Ovary (tissue), 9 donors: ENCODE data around the gene CNNM2. TPM values are rescaled to one million over a fixed set of nuclear protein-coding genes. Genes with fewer than 3 reads are reported as not detected.
A peak's percentile ranks its signal among the peaks of the same experiment; 100 is the strongest.

Source experiments
- DNase-seq, 5 donors: peaks; one replicate each; pipeline ENCODE4 v3.0.0-alpha.2; 2019 to 2020
- H3K27ac ChIP-seq, 2 donors: fragments of 200-600 bp; one replicate each; pipeline versions ENCODE4 v1.5.1 to v1.8.0; 2019 to 2022
- H3K27me3 ChIP-seq: fragments of 200-600 bp; one replicate; pipeline ENCODE4 v1.8.0; 2022
- H3K36me3 ChIP-seq: fragments of 200-600 bp; sonication (generic); one replicate; pipeline ENCODE4 v1.5.1; 2019
- H3K4me1 ChIP-seq: one replicate; pipeline ENCODE4 v1.8.1; 2013; ENCODE audit warnings: mild to moderate bottlenecking, moderate library complexity; ENCODE audit not compliant: insufficient read depth
- H3K4me3 ChIP-seq: fragments of 200-600 bp; sonication (generic); one replicate; pipeline ENCODE4 v1.5.1; 2017
- H3K9me3 ChIP-seq, 2 donors: fragments of 200-600 bp in 1 of 2; sonication (generic) in 1 of 2; one replicate each; pipeline versions ENCODE4 v1.5.1 to v1.8.1; 2013 to 2019; ENCODE audit warnings: mild to moderate bottlenecking in 1 of 2, moderate library complexity in 1 of 2
- EP300 ChIP-seq: sonication (generic); formaldehyde crosslinking; IDR thresholded peaks from one replicate; pipeline ENCODE4 v1.6.1; 2017; ENCODE audit warnings: antibody characterized with exemption
- POLR2A ChIP-seq: fragments of 450-650 bp; IDR thresholded peaks from one replicate; pipeline ENCODE4 v1.6.1; 2017; ENCODE audit warnings: antibody characterized with exemption, mild to moderate bottlenecking, moderate library complexity
- WGBS, 3 donors: extraction: QIAGEN DNeasy Blood & Tissue Kit in 1 of 3; methylation state at CpG; one replicate each; pipeline versions ENCODE4 v1.1.5 to v1.1.7; 2013 to 2017; 5-methylcytosine and 5-hydroxymethylcytosine counted together
- intact Hi-C, 4 donors: fragments of 100-400 bp; cut with DNase I; formaldehyde crosslinking; loops; one replicate each; pipeline versions ENCODE4 v1.11.0 to v1.15.1; 2022 to 2023
- polyA plus RNA-seq, 2 donors: library from polyadenylated mRNA; stranded (reverse); fragments of 200-250 nt in 1 of 2; fragments of 350-450 nt in 1 of 2; fragmentation: Illumina TruSeq in 1 of 2; extraction: RNeasy Lipid Tissue Mini Kit (QIAGEN cat#74804) in 1 of 2; gene quantifications; one replicate each; pipeline ENCODE4 v1.2.3, GENCODE V29; 2013 to 2014
- total RNA-seq, 7 donors: library from RNA; depleted of rRNA in 2 of 7; stranded (reverse); fragments of >200 nt in 2 of 7; fragmentation: NEBNext Ultra II Directional in 3 of 7; extraction: Animal tissue kit (Norgen Biotek cat#: 25700) in 3 of 7; gene quantifications; one replicate each; pipeline versions ENCODE4 v1.1.0 to v1.2.4, GENCODE V29; 2016 to 2023
- TF ChIP-seq, protein P1 (sequence below), 3 donors: fragments of 450-650 bp in 2 of 3; fragments of 200-600 bp in 1 of 3; IDR thresholded peaks; one replicate each; pipeline versions ENCODE4 v1.5.1 to v1.8.0; 2016 to 2022; ENCODE audit warnings: antibody characterized with exemption in 3 of 3, mild to moderate bottlenecking in 1 of 3
- donor health status: DM: no; HTN: no; CAD: no; lungs with moderate emphysema.
- donor health status: DM: no; HTN: no; CAD: no.
- donor health status: Bipolar disorder and iron deficiency.
- donor health status: DM: yes; HTN: yes; CAD: no.
- donor health status: DM: no; HTN: no; CAD: no.
- donor health status: DM: yes; HTN: yes; CAD: no.

Gene CNNM2
- total and polyA plus RNA-seq, 9 donors = 5.4 to 15.0 (median 8.9) TPM

DNA sequence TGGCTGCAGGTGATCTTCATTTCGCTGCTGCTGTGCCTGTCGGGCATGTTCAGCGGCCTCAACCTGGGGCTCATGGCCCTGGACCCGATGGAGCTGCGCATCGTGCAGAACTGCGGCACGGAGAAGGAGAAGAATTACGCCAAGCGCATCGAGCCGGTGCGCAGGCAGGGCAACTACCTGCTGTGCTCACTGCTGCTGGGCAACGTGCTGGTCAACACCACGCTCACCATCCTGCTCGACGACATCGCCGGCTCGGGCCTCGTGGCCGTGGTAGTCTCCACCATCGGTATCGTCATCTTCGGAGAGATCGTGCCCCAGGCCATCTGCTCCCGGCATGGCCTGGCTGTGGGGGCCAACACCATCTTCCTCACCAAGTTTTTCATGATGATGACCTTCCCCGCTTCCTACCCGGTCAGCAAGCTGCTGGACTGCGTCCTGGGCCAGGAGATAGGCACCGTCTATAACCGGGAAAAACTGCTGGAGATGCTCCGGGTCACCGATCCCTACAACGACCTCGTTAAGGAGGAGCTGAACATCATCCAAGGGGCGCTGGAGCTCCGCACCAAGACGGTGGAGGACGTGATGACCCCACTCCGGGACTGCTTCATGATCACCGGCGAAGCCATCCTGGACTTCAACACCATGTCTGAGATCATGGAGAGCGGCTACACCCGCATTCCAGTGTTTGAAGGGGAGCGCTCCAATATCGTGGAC is 1.3 kb downstream of the CNNM2 start:
- H3K27me3 ChIP-seq = no peaks in the 10 kb centered on the region
- peak overlapping the region; percentile 85 for H3K4me3 ChIP-seq
- no peak for TF ChIP-seq EP300
- TF ChIP-seq POLR2A = no peak
- no peaks in the 10 kb centered on the region for H3K36me3 ChIP-seq
- intact Hi-C loops = loop anchor here in 3 of 4 donors (5.0 to 10.0 kb wide), 4 partner anchors 133 to 328 kb away; partner anchors contain the start of gene RPEL1 (in 3 of the 3)
- H3K4me1 ChIP-seq = peaks cover 5% of the 10 kb centered on the region
- peak; percentile 16 to 52 (median 40) for DNase-seq
- 2 to 6% (median 5%) methylated on average over 45 to 47 of the region's 47 CpGs for WGBS, 3 donors
- H3K27ac ChIP-seq = peak overlapping the region in 1 of 2 donors; percentile 83
- H3K9me3 ChIP-seq = no peaks in the 10 kb centered on the region

DNA sequence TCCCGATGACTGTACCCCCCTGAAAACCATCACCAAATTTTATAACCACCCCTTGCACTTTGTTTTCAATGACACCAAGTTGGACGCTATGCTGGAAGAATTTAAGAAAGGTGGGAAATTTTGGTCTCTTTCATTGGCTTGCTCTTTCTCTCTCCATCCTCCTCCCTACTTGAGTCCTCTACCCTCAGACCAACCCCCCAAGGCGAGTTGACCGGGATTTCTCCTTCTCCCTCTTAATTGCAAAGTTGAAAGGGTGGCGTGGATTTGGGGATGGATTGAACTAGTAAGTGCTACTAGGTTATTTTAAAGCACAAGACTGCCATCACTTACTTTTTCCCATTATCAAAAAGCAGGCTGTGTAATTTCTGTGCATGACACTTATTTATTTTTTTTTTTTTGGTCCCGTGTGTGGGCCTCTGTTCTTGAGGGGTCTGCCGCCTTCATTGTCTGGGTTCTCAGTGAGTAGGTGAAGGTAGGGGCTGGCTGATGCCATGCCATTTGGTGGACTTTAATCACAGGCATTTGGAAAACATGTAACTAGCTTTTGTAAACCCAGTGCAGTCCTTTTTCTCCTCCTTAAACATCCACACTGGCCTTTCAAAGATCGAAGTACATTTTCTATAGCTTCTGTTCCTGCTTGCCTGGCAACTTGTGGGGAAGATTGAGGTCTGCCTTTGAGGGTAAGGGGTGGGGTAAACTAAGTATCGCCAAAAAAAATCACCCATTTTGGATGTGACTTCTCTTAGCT is 2.1 kb downstream of the CNNM2 start:
- intact Hi-C loops = loop anchor here in 3 of 4 donors (5.0 to 10.0 kb wide), 4 partner anchors 132 to 327 kb away; partner anchors contain the start of gene RPEL1 (in 3 of the 3)
- TF ChIP-seq POLR2A = no peak
- TF ChIP-seq, protein P1, sequence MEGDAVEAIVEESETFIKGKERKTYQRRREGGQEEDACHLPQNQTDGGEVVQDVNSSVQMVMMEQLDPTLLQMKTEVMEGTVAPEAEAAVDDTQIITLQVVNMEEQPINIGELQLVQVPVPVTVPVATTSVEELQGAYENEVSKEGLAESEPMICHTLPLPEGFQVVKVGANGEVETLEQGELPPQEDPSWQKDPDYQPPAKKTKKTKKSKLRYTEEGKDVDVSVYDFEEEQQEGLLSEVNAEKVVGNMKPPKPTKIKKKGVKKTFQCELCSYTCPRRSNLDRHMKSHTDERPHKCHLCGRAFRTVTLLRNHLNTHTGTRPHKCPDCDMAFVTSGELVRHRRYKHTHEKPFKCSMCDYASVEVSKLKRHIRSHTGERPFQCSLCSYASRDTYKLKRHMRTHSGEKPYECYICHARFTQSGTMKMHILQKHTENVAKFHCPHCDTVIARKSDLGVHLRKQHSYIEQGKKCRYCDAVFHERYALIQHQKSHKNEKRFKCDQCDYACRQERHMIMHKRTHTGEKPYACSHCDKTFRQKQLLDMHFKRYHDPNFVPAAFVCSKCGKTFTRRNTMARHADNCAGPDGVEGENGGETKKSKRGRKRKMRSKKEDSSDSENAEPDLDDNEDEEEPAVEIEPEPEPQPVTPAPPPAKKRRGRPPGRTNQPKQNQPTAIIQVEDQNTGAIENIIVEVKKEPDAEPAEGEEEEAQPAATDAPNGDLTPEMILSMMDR (IDR thresholded peaks at IDR 0.05) = no peak
- no peak for TF ChIP-seq EP300
- WGBS, 3 donors = 5 to 23% (median 13%) methylated on average over 9 of the region's 9 CpGs
- Histone ChIP-seq H3K9me3 (no peaks in the 10 kb centered on the region), H3K27ac (no peak overlapping the region), H3K27me3 (no peaks in the 10 kb centered on the region), H3K36me3 (no peaks in the 10 kb centered on the region), H3K4me1 (peaks cover 7% of the 10 kb centered on the region), H3K4me3 (peak overlapping the region; percentile 85)
- no peak for DNase-seq

GRCh38 chr10:102923601-102924000 is 5.5 kb downstream of the CNNM2 start:
- H3K36me3 ChIP-seq = no peaks in the 10 kb centered on the region
- peaks cover 6% of the 10 kb centered on the region for H3K4me1 ChIP-seq
- no peak overlapping the region for H3K27ac ChIP-seq
- DNase-seq = no peak
- H3K27me3 ChIP-seq = no peaks in the 10 kb centered on the region
- TF ChIP-seq EP300 (no peak), POLR2A (no peak)
- TF ChIP-seq, protein P1 (IDR thresholded peaks at IDR 0.05) = no peak
- intact Hi-C loops = no loop called here
- no peak overlapping the region for H3K4me3 ChIP-seq
- H3K9me3 ChIP-seq = no peaks in the 10 kb centered on the region

DNA sequence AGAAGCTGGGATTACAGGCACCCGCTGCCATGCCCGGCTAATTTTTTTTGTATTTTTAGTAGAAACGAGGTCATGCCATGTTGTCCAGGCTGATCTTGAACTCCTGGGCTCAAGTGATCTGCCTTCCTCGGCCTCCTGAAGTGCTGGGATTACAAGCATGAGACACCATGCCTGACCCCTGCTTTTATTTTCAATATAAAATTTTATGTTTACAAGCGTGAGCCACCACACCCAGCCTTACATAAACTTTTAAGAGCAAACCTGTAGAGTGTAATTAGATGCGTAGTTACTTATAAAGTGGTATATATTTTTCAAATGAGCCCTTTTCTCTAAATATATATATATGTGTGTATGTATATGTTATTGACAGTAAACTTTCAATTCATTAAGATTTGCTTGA is 8.7 kb downstream of the CNNM2 start:
- H3K36me3 ChIP-seq = no peaks in the 10 kb centered on the region
- H3K27me3 ChIP-seq = no peaks in the 10 kb centered on the region
- no peak for DNase-seq
- H3K27ac ChIP-seq = no peak overlapping the region
- intact Hi-C loops = no loop called here
- peaks cover 6% of the 10 kb centered on the region for H3K4me1 ChIP-seq
- no peak overlapping the region for H3K4me3 ChIP-seq
- WGBS, 3 donors = 88 to 89% (median 88%) methylated on average over 6 of the region's 6 CpGs
- no peaks in the 10 kb centered on the region for H3K9me3 ChIP-seq
- no peak for TF ChIP-seq POLR2A
- TF ChIP-seq EP300 = no peak
- TF ChIP-seq, protein P1 (IDR thresholded peaks at IDR 0.05) = no peak
